SKM-1 treated with dmso at 0.1 percent for 144 hours (cell line): Measurements from ENCODE around the gene PIP4P1.
"Not testable (repeated sequence)": the region's sequence is repeated elsewhere in the genome, so short reads cannot be mapped to it uniquely, and the experiment has no call there.

Source experiments
- DNase-seq: peaks from one replicate; lab custom pipeline; 2025; ENCODE audit not compliant: unreplicated experiment; lab: John Stamatoyannopoulos, UW

Gene PIP4P1

GRCh38 chr14:20461225-20462141 lies at the start of gene PIP4P1:
Gene PIP4P1, minus strand, starts transcription at chr14:20461434. Its CDS starts 109 bp downstream, at chr14:20461325.
- DNase-seq = peak; percentile 94

- DNase-seq = no peak
Measured at GRCh38 chr14:20508367-20508766, 47.1 kb upstream of the PIP4P1 start.

- DNase-seq = not testable (repeated sequence)
Measured at GRCh38 chr14:20507537-20507936, 46.3 kb upstream of the PIP4P1 start.

GRCh38 chr14:20506752-20507151 lies 45.5 kb upstream of the PIP4P1 start:
- DNase-seq = not testable (repeated sequence)

GRCh38 chr14:20506276-20506675 lies 45.0 kb upstream of the PIP4P1 start:
- not testable (repeated sequence) for DNase-seq

- no peak for DNase-seq
Measured at GRCh38 chr14:20503898-20504297, 42.7 kb upstream of the PIP4P1 start.

- DNase-seq = no peak
Measured at GRCh38 chr14:20501346-20501745, 40.1 kb upstream of the PIP4P1 start.

- DNase-seq = no peak
Measured at GRCh38 chr14:20499881-20500280, 38.6 kb upstream of the PIP4P1 start.

- no peak for DNase-seq
Measured at GRCh38 chr14:20499108-20499507, 37.9 kb upstream of the PIP4P1 start.

GRCh38 chr14:20498622-20499021 lies 37.4 kb upstream of the PIP4P1 start:
- DNase-seq = peak; percentile 23

GRCh38 chr14:20494935-20495766 lies 33.9 kb upstream of the PIP4P1 start:
- no peak for DNase-seq

GRCh38 chr14:20493634-20494033 lies 32.4 kb upstream of the PIP4P1 start:
- DNase-seq = peak; percentile 57

GRCh38 chr14:20492486-20492885 lies 31.3 kb upstream of the PIP4P1 start:
- DNase-seq = no peak

- DNase-seq = no peak
Measured at GRCh38 chr14:20490563-20490962, 29.3 kb upstream of the PIP4P1 start.

GRCh38 chr14:20489093-20489994 lies 28.1 kb upstream of the PIP4P1 start:
- DNase-seq = peak; percentile 39

GRCh38 chr14:20487396-20487725 lies 26.1 kb upstream of the PIP4P1 start:
- DNase-seq = no peak

- peak; percentile 43 for DNase-seq
Measured at GRCh38 chr14:20486684-20487395, 25.6 kb upstream of the PIP4P1 start.

GRCh38 chr14:20485900-20486299 lies 24.7 kb upstream of the PIP4P1 start:
- DNase-seq = no peak

GRCh38 chr14:20482382-20482781 lies 21.1 kb upstream of the PIP4P1 start:
- DNase-seq = no peak

- no peak for DNase-seq
Measured at GRCh38 chr14:20478894-20479293, 17.7 kb upstream of the PIP4P1 start.
